Gastroesophageal sphincter (tissue), 4 donors: ENCODE measurements around the gene TEX11. TPM values are rescaled to one million over a fixed set of nuclear protein-coding genes. Genes with fewer than 3 reads are reported as not detected.
A peak's percentile ranks its signal among the peaks of the same experiment; 100 is the strongest.

Experiments
- ATAC-seq: fragments of 150-250 bp; one replicate; pipeline ENCODE4 v1.9.1; 2016; ENCODE audit warnings: mild to moderate bottlenecking, moderate library complexity
- H3K27ac ChIP-seq, 4 donors: fragments of 200-600 bp; sonication (generic) in 3 of 4; 1 replicate in 3 of 4; 2 replicates in 1 of 4; pipeline ENCODE4 v1.5.1; 2016 to 2019
- H3K27me3 ChIP-seq: fragments of 200-600 bp; sonication (generic); one replicate; pipeline ENCODE4 v1.5.1; 2019
- H3K36me3 ChIP-seq, 2 donors: fragments of 200-600 bp; sonication (generic); one replicate each; pipeline ENCODE4 v1.5.1; 2019; ENCODE audit warnings: control low read depth in 1 of 2
- H3K4me1 ChIP-seq, 3 donors: fragments of 200-600 bp; sonication (generic); 1 replicate in 2 of 3; 2 replicates in 1 of 3; pipeline ENCODE4 v1.5.1; 2016 to 2019; ENCODE audit warnings: control low read depth in 2 of 3
- H3K4me3 ChIP-seq, 2 donors: fragments of 200-600 bp; sonication (generic); one replicate each; pipeline ENCODE4 v1.5.1; 2019; ENCODE audit warnings: mild to moderate bottlenecking in 1 of 2, moderate library complexity in 1 of 2
- H3K9me3 ChIP-seq, 3 donors: fragments of 200-600 bp; sonication (generic); one replicate each; pipeline ENCODE4 v1.5.1; 2017 to 2019; ENCODE audit warnings: control low read depth in 2 of 3
- CTCF ChIP-seq, 4 experiments: fragments of 200-600 bp in 2 of 4; fragments of 450-650 bp in 2 of 4; sonication (generic) in 1 of 4; IDR thresholded peaks; one replicate each; pipeline ENCODE4 v1.5.1; 2017 to 2019; ENCODE audit warnings: antibody characterized with exemption in 4 of 4, mild to moderate bottlenecking in 2 of 4, moderate library complexity in 2 of 4
- EP300 ChIP-seq: sonication (generic); formaldehyde crosslinking; IDR thresholded peaks from one replicate; pipeline ENCODE4 v1.6.1; 2017; ENCODE audit warnings: antibody characterized with exemption, mild to moderate bottlenecking
- POLR2A ChIP-seq, 2 donors: fragments of 450-650 bp; IDR thresholded peaks; one replicate each; pipeline ENCODE4 v1.6.1; 2017; ENCODE audit warnings: antibody characterized with exemption in 2 of 2, mild to moderate bottlenecking in 2 of 2, moderate library complexity in 1 of 2
- POLR2AphosphoS5 ChIP-seq: sonication (generic); formaldehyde crosslinking; IDR thresholded peaks from one replicate; pipeline ENCODE4 v1.6.1; 2017; ENCODE audit warnings: antibody characterized with exemption
- WGBS, 2 donors: methylation state at CpG; one replicate each; pipeline ENCODE4 v1.1.5; 2018; ENCODE audit warnings: low coverage in 1 of 2; 5-methylcytosine and 5-hydroxymethylcytosine counted together
- total RNA-seq, 4 donors: library from RNA; depleted of rRNA; stranded (reverse); fragments of >200 nt; gene quantifications; one replicate each; pipeline ENCODE4 v1.1.0, GENCODE V29; 2016

Gene TEX11
- total RNA-seq, 4 donors from 2014 or later, result not detected

DNA sequence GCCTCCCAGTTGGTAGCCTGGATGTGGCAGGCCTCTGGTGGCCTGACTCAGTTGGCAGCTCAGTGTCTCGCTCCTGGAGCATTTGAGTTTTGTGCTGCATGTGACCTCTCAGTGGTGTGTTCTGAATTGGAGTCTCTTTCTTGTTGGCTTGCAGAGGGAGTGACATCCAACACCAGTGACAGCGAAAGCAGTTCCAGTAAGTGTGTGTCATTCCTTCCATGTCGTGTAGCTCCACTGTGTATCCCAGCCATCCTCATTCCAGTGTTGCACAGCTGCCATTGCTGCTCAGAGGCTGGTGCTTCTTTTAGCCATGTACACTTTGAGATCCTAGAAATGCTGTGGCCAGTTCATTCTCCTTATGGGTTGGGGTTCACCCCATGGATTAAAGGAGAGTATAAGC lies 411.5 kb downstream of the TEX11 start:
- 74% methylated on average over 3 of the region's 3 CpGs; no CpG with 5 or more reads in 1 of the 2 donors for WGBS, 2 donors
- Histone ChIP-seq H3K27me3 (no peaks in the 10 kb centered on the region), H3K4me3 (no peak overlapping the region), H3K36me3 (peaks cover 0 to 81% of the 10 kb centered on the region in 2 donors), H3K4me1 (no peaks in the 10 kb centered on the region), H3K9me3 (no peaks in the 10 kb centered on the region), H3K27ac (no peak overlapping the region)
- TF ChIP-seq POLR2A (IDR thresholded peaks at IDR 0.05) (no peak), CTCF (IDR thresholded peaks at IDR 0.05) (no peak), POLR2AphosphoS5 (no peak), EP300 (no peak)
- no peak for ATAC-seq

DNA sequence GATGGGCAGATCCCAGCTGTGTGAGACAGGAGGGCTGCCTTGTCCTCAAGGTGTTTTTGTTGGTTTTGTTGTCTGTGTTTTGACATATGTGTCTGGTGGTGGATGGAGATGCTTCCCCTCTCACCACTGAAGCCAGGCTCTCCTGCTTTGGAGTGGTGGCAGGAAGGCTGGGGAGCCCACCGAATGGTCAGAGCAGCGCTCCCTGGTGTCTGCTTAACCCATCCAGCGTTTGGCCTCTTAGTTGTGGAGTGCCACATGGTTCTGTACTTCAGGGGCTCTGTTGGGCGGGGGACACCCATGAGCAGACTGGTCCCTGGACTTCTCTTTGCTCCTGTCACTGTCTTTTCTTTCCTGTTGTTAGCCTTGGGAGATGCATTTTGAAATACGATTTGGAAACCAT lies 412.0 kb downstream of the TEX11 start:
- WGBS, 2 donors, result 90% methylated on average over 2 of the region's 5 CpGs; no CpG with 5 or more reads in 1 of the 2 donors
- no peak overlapping the region for H3K4me3 ChIP-seq
- H3K36me3 ChIP-seq, result peaks cover 0 to 78% of the 10 kb centered on the region in 2 donors
- H3K9me3 ChIP-seq, result no peaks in the 10 kb centered on the region
- no peak overlapping the region for H3K27ac ChIP-seq
- no peaks in the 10 kb centered on the region for H3K27me3 ChIP-seq
- no peaks in the 10 kb centered on the region for H3K4me1 ChIP-seq
- no peak for TF ChIP-seq EP300
- no peak for TF ChIP-seq POLR2A (IDR thresholded peaks at IDR 0.05)
- TF ChIP-seq CTCF (IDR thresholded peaks at IDR 0.05), result no peak
- no peak for TF ChIP-seq POLR2AphosphoS5
- no peak for ATAC-seq

DNA sequence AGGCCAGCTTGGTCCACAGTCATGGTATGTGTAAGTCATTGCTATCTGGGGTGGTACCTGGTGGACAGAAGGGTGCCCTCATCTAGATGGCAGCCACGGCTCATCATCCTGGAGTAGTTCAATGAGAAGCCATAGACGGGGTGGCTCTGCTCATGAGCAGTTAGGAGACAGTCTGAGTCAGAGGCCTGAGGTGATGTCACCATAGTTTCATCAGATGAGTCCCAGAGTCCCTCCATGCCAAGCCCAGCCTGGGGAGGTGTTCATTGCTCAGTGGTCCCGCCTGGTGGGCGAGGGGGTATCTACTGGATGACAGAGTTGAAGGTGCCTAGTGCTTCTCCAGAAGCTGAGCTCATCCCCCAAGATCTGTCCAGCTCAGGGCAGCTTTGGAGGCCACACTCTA lies 414.1 kb downstream of the TEX11 start:
- no peaks in the 10 kb centered on the region for H3K27me3 ChIP-seq
- no peaks in the 10 kb centered on the region for H3K9me3 ChIP-seq
- WGBS, 2 donors, result 100% methylated on average over 1 of the region's 4 CpGs; no CpG with 5 or more reads in 1 of the 2 donors
- no peaks in the 10 kb centered on the region for H3K4me1 ChIP-seq
- H3K27ac ChIP-seq, result no peak overlapping the region
- no peak for TF ChIP-seq POLR2A (IDR thresholded peaks at IDR 0.05)
- no peak for TF ChIP-seq EP300
- TF ChIP-seq POLR2AphosphoS5, result no peak
- TF ChIP-seq CTCF (IDR thresholded peaks at IDR 0.05), result no peak
- ATAC-seq, result peak; percentile 28
- no peak overlapping the region for H3K4me3 ChIP-seq
- H3K36me3 ChIP-seq, result peaks cover 0 to 57% of the 10 kb centered on the region in 2 donors

GRCh38 chrX:70488856-70489255 lies 419.7 kb downstream of the TEX11 start:
- 25 to 54% methylated on average over 1 to 2 of the region's 2 CpGs for WGBS, 2 donors
- TF ChIP-seq CTCF (IDR thresholded peaks at IDR 0.05) (no peak), POLR2AphosphoS5 (no peak), POLR2A (IDR thresholded peaks at IDR 0.05) (no peak), EP300 (no peak)
- Histone ChIP-seq H3K4me1 (no peaks in the 10 kb centered on the region), H3K27ac (no peak overlapping the region), H3K36me3 (peaks cover 0 to 21% of the 10 kb centered on the region in 2 donors), H3K4me3 (no peak overlapping the region), H3K27me3 (no peaks in the 10 kb centered on the region), H3K9me3 (no peaks in the 10 kb centered on the region)
- no peak for ATAC-seq

- ATAC-seq, result no peak
- Histone ChIP-seq H3K4me1 (peaks cover 0 to 17% (median 0%) of the 10 kb centered on the region in 3 donors), H3K9me3 (no peaks in the 10 kb centered on the region), H3K36me3 (no peaks in the 10 kb centered on the region), H3K4me3 (no peak overlapping the region), H3K27ac (no peak overlapping the region), H3K27me3 (no peaks in the 10 kb centered on the region)
- TF ChIP-seq POLR2AphosphoS5 (no peak), EP300 (no peak), CTCF (IDR thresholded peaks at IDR 0.05) (no peak), POLR2A (IDR thresholded peaks at IDR 0.05) (no peak)
- 75 to 89% methylated on average over 4 to 6 of the region's 7 CpGs for WGBS, 2 donors
Measured at GRCh38 chrX:70485466-70485865, 423.0 kb downstream of the TEX11 start.
